ENCODE data around the gene CCM2. TPM values are rescaled to one million over a fixed set of nuclear protein-coding genes. Genes with fewer than 3 reads are reported as not detected.

Gene CCM2
- total RNA-seq, 1 donor from 2014 or later = 63.1 TPM

- intact Hi-C loops (cut with micrococcal nuclease) = no loop called here
- H3K4me3 Mint-ChIP-seq = no peak overlapping the region
- H3K9me3 Mint-ChIP-seq = no peaks in the 10 kb centered on the region
- peaks cover 10% of the 10 kb centered on the region for H3K4me1 Mint-ChIP-seq
- no peak overlapping the region for H3K27ac Mint-ChIP-seq
- no peak for DNase-seq
- peaks cover 17% of the 10 kb centered on the region for H3K27me3 Mint-ChIP-seq
- no peaks in the 10 kb centered on the region for H3K36me3 Mint-ChIP-seq (ENCODE audit: low read depth)
These were observed 117.6 kb downstream of the CCM2 start for GRCh38 chr7:45117582-45117981.

GRCh38 chr7:45118292-45118691 lies 118.3 kb downstream of the CCM2 start:
- H3K9me3 Mint-ChIP-seq = no peaks in the 10 kb centered on the region

GRCh38 chr7:45118889-45119331 lies 118.9 kb downstream of the CCM2 start:
- intact Hi-C loops (cut with micrococcal nuclease) = no loop called here
- no peaks in the 10 kb centered on the region for H3K9me3 Mint-ChIP-seq
- no peak overlapping the region for H3K4me3 Mint-ChIP-seq
- peaks cover 13% of the 10 kb centered on the region for H3K27me3 Mint-ChIP-seq
- H3K4me1 Mint-ChIP-seq = peaks cover 20% of the 10 kb centered on the region
- no peak for DNase-seq
- H3K27ac Mint-ChIP-seq = no peak overlapping the region
- no peaks in the 10 kb centered on the region for H3K36me3 Mint-ChIP-seq (ENCODE audit: low read depth)

More at GRCh38 chr7:45118292-45118691, 118.3 kb downstream of the CCM2 start:
- H3K36me3 Mint-ChIP-seq (ENCODE audit: low read depth) = no peaks in the 10 kb centered on the region
- peaks cover 13% of the 10 kb centered on the region for H3K27me3 Mint-ChIP-seq
- intact Hi-C loops (cut with micrococcal nuclease) = no loop called here
- H3K4me3 Mint-ChIP-seq = no peak overlapping the region
- peaks cover 15% of the 10 kb centered on the region for H3K4me1 Mint-ChIP-seq
- no peak for DNase-seq
- no peak overlapping the region for H3K27ac Mint-ChIP-seq

DNA sequence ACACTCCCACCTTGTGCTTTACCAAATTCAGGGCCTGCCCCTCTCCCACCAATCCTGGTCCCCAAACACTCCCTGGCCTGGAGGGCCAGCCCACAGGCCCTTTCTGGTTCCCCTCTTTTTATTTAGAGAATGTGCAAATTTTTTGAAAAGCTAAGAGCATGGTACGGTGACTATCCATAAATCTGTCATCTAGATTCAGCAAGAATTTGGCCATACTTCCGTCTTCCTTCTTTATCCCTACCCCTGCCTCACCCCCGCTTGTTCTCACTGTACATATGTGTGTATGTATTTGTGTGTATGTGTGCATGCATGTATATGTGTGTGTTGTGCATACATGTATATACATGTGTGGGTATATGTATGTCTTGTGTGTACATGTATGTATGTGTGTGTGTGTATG lies 119.5 kb downstream of the CCM2 start:
- Mint-ChIP-seq H3K9me3 (no peaks in the 10 kb centered on the region), H3K27me3 (peaks cover 8% of the 10 kb centered on the region), H3K36me3 (ENCODE audit: low read depth) (no peaks in the 10 kb centered on the region), H3K27ac (no peak overlapping the region), H3K4me3 (no peak overlapping the region), H3K4me1 (peaks cover 17% of the 10 kb centered on the region)
- intact Hi-C loops (cut with micrococcal nuclease) = no loop called here
- DNase-seq = no peak

DNA sequence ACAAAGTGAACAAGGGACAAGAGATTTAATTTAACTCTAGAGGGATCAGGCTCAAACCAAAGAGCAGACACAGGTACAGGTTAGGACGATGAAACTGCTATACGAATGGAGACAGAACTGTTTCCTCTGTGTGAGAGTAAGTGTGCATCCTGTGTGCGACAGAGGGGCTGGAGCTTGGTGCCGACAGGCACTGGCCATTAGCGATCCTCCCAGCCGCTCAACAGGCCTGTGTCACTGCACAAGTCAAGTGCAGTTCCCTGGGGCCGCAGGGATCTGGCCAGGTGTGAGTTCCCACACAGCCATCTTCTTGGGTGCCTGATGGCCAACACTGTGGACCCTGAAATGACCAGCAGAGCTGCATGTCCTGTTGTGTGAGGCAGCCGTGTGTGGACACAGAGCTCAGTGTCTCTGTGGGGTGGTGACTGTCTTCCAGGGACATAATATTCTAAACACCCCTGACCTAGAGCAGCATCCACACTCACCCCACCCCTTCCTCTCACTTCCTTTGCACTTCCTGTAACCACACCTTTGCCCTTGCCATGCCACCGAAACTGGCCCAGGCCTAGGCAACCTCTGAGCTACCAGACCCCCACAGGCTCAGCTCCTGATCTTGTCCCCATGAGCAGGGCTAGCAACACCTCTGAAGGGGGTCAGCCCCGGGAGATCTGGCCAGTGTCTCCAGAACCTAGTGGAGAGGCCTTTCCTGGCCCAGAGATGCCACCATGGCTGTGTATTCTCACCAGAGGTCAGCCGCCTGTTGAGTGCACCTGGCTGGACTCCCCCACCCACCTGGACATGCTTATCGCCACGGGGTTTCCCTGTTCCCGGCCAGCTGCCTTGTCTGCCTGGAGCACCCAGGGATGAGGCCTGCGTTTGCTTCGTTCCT lies 123.2 kb downstream of the CCM2 start:
- Mint-ChIP-seq H3K27ac (peak overlapping the region; percentile 87), H3K36me3 (ENCODE audit: low read depth) (no peaks in the 10 kb centered on the region), H3K9me3 (no peaks in the 10 kb centered on the region), H3K4me3 (peak overlapping the region; percentile 56), H3K27me3 (no peaks in the 10 kb centered on the region), H3K4me1 (peaks cover 17% of the 10 kb centered on the region)
- peak; percentile 73 for DNase-seq
- intact Hi-C loops (cut with micrococcal nuclease) = no loop called here

GRCh38 chr7:45123913-45124710 lies 124.1 kb downstream of the CCM2 start:
- Mint-ChIP-seq H3K4me3 (no peak overlapping the region), H3K27me3 (no peaks in the 10 kb centered on the region), H3K36me3 (ENCODE audit: low read depth) (no peaks in the 10 kb centered on the region), H3K27ac (peak overlapping the region; percentile 87), H3K9me3 (no peaks in the 10 kb centered on the region), H3K4me1 (peaks cover 13% of the 10 kb centered on the region)
- intact Hi-C loops (cut with micrococcal nuclease) = no loop called here
- DNase-seq = no peak

DNA sequence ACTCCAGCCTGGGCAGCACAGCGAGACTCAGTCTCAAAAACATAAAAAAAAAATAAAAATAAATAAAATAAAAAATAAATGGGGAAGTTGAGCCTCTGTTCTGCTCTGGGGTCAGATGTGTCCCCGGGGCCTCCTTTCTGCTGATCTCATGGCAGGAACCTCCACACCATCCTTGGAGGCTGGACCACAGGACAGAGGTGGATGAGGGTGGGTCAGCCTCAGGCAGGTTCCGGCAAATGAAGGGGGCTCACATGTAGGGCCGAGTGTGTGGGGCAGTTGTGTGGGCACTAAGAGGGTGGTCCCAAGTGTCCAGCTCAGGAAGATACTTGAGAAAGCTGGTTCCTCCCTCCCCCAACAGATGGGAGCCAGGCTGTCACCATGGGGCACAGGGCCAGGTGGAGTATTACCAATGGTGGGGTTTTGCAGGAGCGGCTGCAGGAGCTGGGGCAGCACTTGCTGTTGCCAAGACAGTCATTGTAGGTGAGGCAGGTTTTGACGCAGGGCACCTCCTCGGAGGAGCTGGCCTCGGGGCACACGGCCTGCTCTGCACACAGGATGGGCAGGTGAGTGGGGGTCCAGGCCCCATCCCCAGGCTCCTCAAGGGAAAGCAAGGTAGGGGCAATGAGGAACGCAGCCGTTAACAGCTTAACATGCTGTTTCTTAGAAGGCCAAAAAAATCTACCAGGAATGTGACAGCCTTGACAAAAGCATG lies 125.3 kb downstream of the CCM2 start:
- Mint-ChIP-seq H3K9me3 (no peaks in the 10 kb centered on the region), H3K27me3 (no peaks in the 10 kb centered on the region), H3K4me1 (peaks cover 13% of the 10 kb centered on the region), H3K4me3 (no peak overlapping the region), H3K27ac (no peak overlapping the region), H3K36me3 (ENCODE audit: low read depth) (no peaks in the 10 kb centered on the region)
- no peak for DNase-seq
- intact Hi-C loops (cut with micrococcal nuclease) = no loop called here

Other genes starting within 250 kb of the CCM2 start
- gene PPIA, start 203.5 kb upstream of the CCM2 start, total RNA-seq = 2,368 and 2,448 TPM in 2 replicates
- 188 and 192 TPM in 2 replicates for gene H2AZ2, start 152.1 kb upstream of the CCM2 start, total RNA-seq
- 41.4 and 41.5 TPM in 2 replicates for gene PURB, start 114.7 kb upstream of the CCM2 start, total RNA-seq
- gene MYO1G, start 21.2 kb upstream of the CCM2 start, total RNA-seq = 283 and 290 TPM in 2 replicates
- gene NACAD, start 88.8 kb downstream of the CCM2 start, total RNA-seq = 0.09 and 0.31 TPM in 2 replicates
- 192 and 198 TPM in 2 replicates for gene TBRG4, start 111.5 kb downstream of the CCM2 start, total RNA-seq
- gene RAMP3, start 157.6 kb downstream of the CCM2 start, total RNA-seq = not detected in 2 replicates